Measurements from ENCODE around the gene SEMA7A.

SEMA7A gene

GRCh38 chr15:74415966-74416916, 17.5 kb downstream of the SEMA7A start:
- DNase-seq: no peak

GRCh38 chr15:74414603-74415338, 19.0 kb downstream of the SEMA7A start:
- no peak for DNase-seq

GRCh38 chr15:74414081-74414580, 19.6 kb downstream of the SEMA7A start:
- no peak for DNase-seq

- DNase-seq: no peak
Measured at GRCh38 chr15:74413350-74414080, 20.2 kb downstream of the SEMA7A start.

- no peak for DNase-seq
Measured at GRCh38 chr15:74412159-74412558, 21.6 kb downstream of the SEMA7A start.

GRCh38 chr15:74411686-74412085, 22.1 kb downstream of the SEMA7A start:
- DNase-seq: no peak

GRCh38 chr15:74410502-74410901, 23.3 kb downstream of the SEMA7A start:
- no peak for DNase-seq

GRCh38 chr15:74409225-74409624, 24.5 kb downstream of the SEMA7A start:
- no peak for DNase-seq

GRCh38 chr15:74408815-74409214, 24.9 kb downstream of the SEMA7A start:
- DNase-seq: no peak

- DNase-seq: no peak
Measured at GRCh38 chr15:74408385-74408784, 25.4 kb downstream of the SEMA7A start.

- DNase-seq: no peak
Measured at GRCh38 chr15:74406992-74407705, 26.6 kb downstream of the SEMA7A start.

GRCh38 chr15:74406517-74406916, 27.2 kb downstream of the SEMA7A start:
- DNase-seq: no peak

- DNase-seq: no peak
Measured at GRCh38 chr15:74405823-74406222, 27.9 kb downstream of the SEMA7A start.

GRCh38 chr15:74403991-74404563, 29.7 kb downstream of the SEMA7A start:
- DNase-seq: no peak

- no peak for DNase-seq
Measured at GRCh38 chr15:74403588-74403919, 30.2 kb downstream of the SEMA7A start.

- no peak for DNase-seq
Measured at GRCh38 chr15:74402873-74403587, 30.7 kb downstream of the SEMA7A start.

- no peak for DNase-seq
Measured at GRCh38 chr15:74402337-74402841, 31.4 kb downstream of the SEMA7A start.

GRCh38 chr15:74400915-74401757, 32.6 kb downstream of the SEMA7A start:
- DNase-seq: no peak

- DNase-seq: no peak
Measured at GRCh38 chr15:74400313-74400860, 33.4 kb downstream of the SEMA7A start.
